GM23338 (cell line): ENCODE results near the gene PNMA8B. TPM values are rescaled to one million over a fixed set of nuclear protein-coding genes. Genes with fewer than 3 reads are reported as not detected.

Experiments used
- ATAC-seq: fragments of 200-7000 bp; cut with Tn5 transposase; 3 replicates; pipeline ENCODE4 v1.9.1; 2020
- DNase-seq: peaks from one replicate; pipeline ENCODE4 v3.0.0-alpha.2; 2015; ENCODE audit warnings: low spot score
- H2AFZ ChIP-seq: fragments of 200-600 bp; sonication (generic); 2 replicates; pipeline ENCODE4 v1.8.0; 2016; ENCODE audit warnings: antibody characterized with exemption, mild to moderate bottlenecking, moderate library complexity
- H3F3A ChIP-seq: fragments of 200-600 bp; sonication (generic); replicated peaks from 2 replicates; pipeline ENCODE4 v1.8.0; 2017; ENCODE audit warnings: antibody characterized with exemption, mixed run types, low read depth
- H3K27ac ChIP-seq: fragments of 200-600 bp; sonication (generic); 2 replicates; pipeline ENCODE4 v1.6.1; 2016; ENCODE audit warnings: low read depth
- H3K27me3 ChIP-seq: fragments of 200-600 bp; sonication (generic); 2 replicates; pipeline ENCODE4 v1.8.0; 2016; ENCODE audit warnings: mild to moderate bottlenecking, mixed run types, moderate library complexity; ENCODE audit not compliant: insufficient read depth
- H3K36me3 ChIP-seq: fragments of 200-600 bp; sonication (generic); 2 replicates; pipeline ENCODE4 v1.8.0; 2016; ENCODE audit warnings: mild to moderate bottlenecking; ENCODE audit not compliant: insufficient read depth
- H3K4me1 ChIP-seq: fragments of 200-600 bp; sonication (generic); 2 replicates; pipeline ENCODE4 v1.8.0; 2016; ENCODE audit warnings: mild to moderate bottlenecking, moderate library complexity; ENCODE audit not compliant: insufficient read depth
- H3K4me2 ChIP-seq: fragments of 200-600 bp; sonication (generic); 2 replicates; pipeline ENCODE4 v1.7.1; 2017; ENCODE audit warnings: mixed run types
- H3K4me3 ChIP-seq: fragments of 200-600 bp; sonication (generic); 2 replicates; pipeline ENCODE4 v1.6.1; 2016; ENCODE audit warnings: mixed run types
- H3K79me2 ChIP-seq: fragments of 200-600 bp; sonication (generic); replicated peaks from 2 replicates; pipeline ENCODE4 v1.8.0; 2017; ENCODE audit warnings: mild to moderate bottlenecking; ENCODE audit not compliant: insufficient read depth
- H3K9me2 ChIP-seq: fragments of 200-600 bp; sonication (generic); 2 replicates; pipeline ENCODE4 v1.8.0; 2017; ENCODE audit not compliant: insufficient read depth
- H4K20me1 ChIP-seq: fragments of 200-600 bp; sonication (generic); replicated peaks from 2 replicates; pipeline ENCODE4 v1.8.0; 2017; ENCODE audit warnings: mild to moderate bottlenecking; ENCODE audit not compliant: insufficient read depth
- H3K27ac Mint-ChIP-seq: 2 replicates; pipeline ENCODE4 v1.8.0; 2020; ENCODE audit warnings: inconsistent platforms, mild to moderate bottlenecking, moderate library complexity, mixed read lengths
- H3K27me3 Mint-ChIP-seq: 3 replicates; pipeline ENCODE4 v1.8.0; 2022; ENCODE audit warnings: low read depth, mild to moderate bottlenecking, moderate library complexity, mixed read lengths, inconsistent platforms; ENCODE audit not compliant: insufficient read depth, poor library complexity
- H3K36me3 Mint-ChIP-seq: 3 replicates; pipeline ENCODE4 v1.8.0; 2021; ENCODE audit warnings: low read depth, mild to moderate bottlenecking, inconsistent platforms, moderate library complexity, mixed read lengths
- H3K4me1 Mint-ChIP-seq: 3 replicates; pipeline ENCODE4 v1.8.0; 2020; ENCODE audit warnings: mild to moderate bottlenecking, inconsistent platforms, mixed read lengths
- H3K4me3 Mint-ChIP-seq: 3 replicates; pipeline ENCODE4 v1.8.0; 2021; ENCODE audit warnings: moderate library complexity, mild to moderate bottlenecking, inconsistent platforms, mixed read lengths
- H3K9me3 Mint-ChIP-seq: 3 replicates; pipeline ENCODE4 v1.8.0; 2020; ENCODE audit warnings: moderate library complexity, mild to moderate bottlenecking, inconsistent platforms, mixed read lengths
- CREB1 ChIP-seq: fragments of 250-450 bp; sonication (Bioruptor Pico); IDR thresholded peaks from 2 replicates; pipeline ENCODE4 v1.5.0; 2020; ENCODE audit warnings: low read depth, mild to moderate bottlenecking, moderate library complexity
- EZH2 ChIP-seq: fragments of 200-600 bp; sonication (generic); IDR thresholded peaks from one replicate; pipeline ENCODE4 v1.8.0; 2017; ENCODE audit warnings: antibody characterized with exemption, mild to moderate bottlenecking, low read depth; ENCODE audit not compliant: unreplicated experiment
- EZH2phosphoT487 ChIP-seq: fragments of 200-600 bp; sonication (generic); IDR thresholded peaks from one replicate; pipeline ENCODE4 v1.8.1; 2018; ENCODE audit warnings: antibody characterized with exemption; ENCODE audit not compliant: unreplicated experiment
- JUNB ChIP-seq: IDR thresholded peaks from one replicate; pipeline ENCODE4 v1.6.1; 2016; ENCODE audit warnings: antibody characterized with exemption; ENCODE audit not compliant: unreplicated experiment
- POLR2AphosphoS5 ChIP-seq: IDR thresholded peaks from 2 replicates; pipeline ENCODE4 v1.6.1; 2016; ENCODE audit warnings: antibody characterized with exemption, low read depth
- STAT1 ChIP-seq: IDR thresholded peaks from one replicate; pipeline ENCODE4 v1.6.1; 2016; ENCODE audit warnings: antibody characterized with exemption; ENCODE audit not compliant: unreplicated experiment
- ZNF331 ChIP-seq: fragments of 250-450 bp; sonication (Bioruptor Pico); IDR thresholded peaks from 2 replicates; pipeline ENCODE4 v1.5.0; 2020; ENCODE audit warnings: low read depth, mild to moderate bottlenecking, moderate library complexity
- polyA plus RNA-seq: library from polyadenylated mRNA; unstranded; fragments of >200 nt; fragmentation: Nextera tagmentation; extraction: Ambion mirVana; gene quantifications from 2 replicates; pipeline ENCODE4 v1.2.1, GENCODE V29; 2016
- total RNA-seq: library from RNA; depleted of rRNA; stranded (reverse); fragments of >200 nt; shearing (Covaris generic); gene quantifications from 2 replicates; pipeline ENCODE4 v1.2.3, GENCODE V29; 2014
- TF ChIP-seq, protein P1 (sequence below): fragments of 250-450 bp; sonication (Bioruptor Pico); IDR thresholded peaks from 2 replicates; pipeline ENCODE4 v1.5.0; 2020; ENCODE audit warnings: mild to moderate bottlenecking, moderate library complexity
- TF ChIP-seq, protein P2 (sequence below): IDR thresholded peaks from one replicate; pipeline ENCODE4 v1.6.1; 2018; ENCODE audit warnings: antibody characterized with exemption; ENCODE audit not compliant: unreplicated experiment
- TF ChIP-seq, protein P3 (sequence below): IDR thresholded peaks from 2 replicates; pipeline ENCODE4 v1.6.1; 2016; ENCODE audit warnings: antibody characterized with exemption

The PNMA8B gene
- total and polyA plus RNA-seq, 2 experiments from 2014 or later = 0.44 to 1.7 TPM

DNA sequence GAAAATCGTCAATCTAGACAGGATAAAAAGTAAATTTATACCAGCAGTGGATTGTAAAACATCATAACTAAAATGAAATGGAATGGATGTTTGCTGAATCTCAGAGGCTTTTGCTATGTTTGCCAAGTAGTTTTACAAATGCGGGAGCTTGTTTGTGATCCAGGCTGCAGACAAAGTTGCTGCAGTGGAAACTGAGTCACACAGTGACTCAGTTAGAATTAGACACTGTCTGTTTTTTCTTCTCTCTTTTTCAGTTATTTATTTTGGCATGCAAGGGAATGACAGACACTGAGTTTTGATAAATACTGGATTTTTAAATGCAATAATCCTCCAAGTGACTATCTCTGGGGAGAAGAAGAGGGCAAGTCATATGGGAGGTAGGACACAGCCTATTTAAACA is 19.7 kb downstream of the PNMA8B start (continued):
- TF ChIP-seq, protein P1, sequence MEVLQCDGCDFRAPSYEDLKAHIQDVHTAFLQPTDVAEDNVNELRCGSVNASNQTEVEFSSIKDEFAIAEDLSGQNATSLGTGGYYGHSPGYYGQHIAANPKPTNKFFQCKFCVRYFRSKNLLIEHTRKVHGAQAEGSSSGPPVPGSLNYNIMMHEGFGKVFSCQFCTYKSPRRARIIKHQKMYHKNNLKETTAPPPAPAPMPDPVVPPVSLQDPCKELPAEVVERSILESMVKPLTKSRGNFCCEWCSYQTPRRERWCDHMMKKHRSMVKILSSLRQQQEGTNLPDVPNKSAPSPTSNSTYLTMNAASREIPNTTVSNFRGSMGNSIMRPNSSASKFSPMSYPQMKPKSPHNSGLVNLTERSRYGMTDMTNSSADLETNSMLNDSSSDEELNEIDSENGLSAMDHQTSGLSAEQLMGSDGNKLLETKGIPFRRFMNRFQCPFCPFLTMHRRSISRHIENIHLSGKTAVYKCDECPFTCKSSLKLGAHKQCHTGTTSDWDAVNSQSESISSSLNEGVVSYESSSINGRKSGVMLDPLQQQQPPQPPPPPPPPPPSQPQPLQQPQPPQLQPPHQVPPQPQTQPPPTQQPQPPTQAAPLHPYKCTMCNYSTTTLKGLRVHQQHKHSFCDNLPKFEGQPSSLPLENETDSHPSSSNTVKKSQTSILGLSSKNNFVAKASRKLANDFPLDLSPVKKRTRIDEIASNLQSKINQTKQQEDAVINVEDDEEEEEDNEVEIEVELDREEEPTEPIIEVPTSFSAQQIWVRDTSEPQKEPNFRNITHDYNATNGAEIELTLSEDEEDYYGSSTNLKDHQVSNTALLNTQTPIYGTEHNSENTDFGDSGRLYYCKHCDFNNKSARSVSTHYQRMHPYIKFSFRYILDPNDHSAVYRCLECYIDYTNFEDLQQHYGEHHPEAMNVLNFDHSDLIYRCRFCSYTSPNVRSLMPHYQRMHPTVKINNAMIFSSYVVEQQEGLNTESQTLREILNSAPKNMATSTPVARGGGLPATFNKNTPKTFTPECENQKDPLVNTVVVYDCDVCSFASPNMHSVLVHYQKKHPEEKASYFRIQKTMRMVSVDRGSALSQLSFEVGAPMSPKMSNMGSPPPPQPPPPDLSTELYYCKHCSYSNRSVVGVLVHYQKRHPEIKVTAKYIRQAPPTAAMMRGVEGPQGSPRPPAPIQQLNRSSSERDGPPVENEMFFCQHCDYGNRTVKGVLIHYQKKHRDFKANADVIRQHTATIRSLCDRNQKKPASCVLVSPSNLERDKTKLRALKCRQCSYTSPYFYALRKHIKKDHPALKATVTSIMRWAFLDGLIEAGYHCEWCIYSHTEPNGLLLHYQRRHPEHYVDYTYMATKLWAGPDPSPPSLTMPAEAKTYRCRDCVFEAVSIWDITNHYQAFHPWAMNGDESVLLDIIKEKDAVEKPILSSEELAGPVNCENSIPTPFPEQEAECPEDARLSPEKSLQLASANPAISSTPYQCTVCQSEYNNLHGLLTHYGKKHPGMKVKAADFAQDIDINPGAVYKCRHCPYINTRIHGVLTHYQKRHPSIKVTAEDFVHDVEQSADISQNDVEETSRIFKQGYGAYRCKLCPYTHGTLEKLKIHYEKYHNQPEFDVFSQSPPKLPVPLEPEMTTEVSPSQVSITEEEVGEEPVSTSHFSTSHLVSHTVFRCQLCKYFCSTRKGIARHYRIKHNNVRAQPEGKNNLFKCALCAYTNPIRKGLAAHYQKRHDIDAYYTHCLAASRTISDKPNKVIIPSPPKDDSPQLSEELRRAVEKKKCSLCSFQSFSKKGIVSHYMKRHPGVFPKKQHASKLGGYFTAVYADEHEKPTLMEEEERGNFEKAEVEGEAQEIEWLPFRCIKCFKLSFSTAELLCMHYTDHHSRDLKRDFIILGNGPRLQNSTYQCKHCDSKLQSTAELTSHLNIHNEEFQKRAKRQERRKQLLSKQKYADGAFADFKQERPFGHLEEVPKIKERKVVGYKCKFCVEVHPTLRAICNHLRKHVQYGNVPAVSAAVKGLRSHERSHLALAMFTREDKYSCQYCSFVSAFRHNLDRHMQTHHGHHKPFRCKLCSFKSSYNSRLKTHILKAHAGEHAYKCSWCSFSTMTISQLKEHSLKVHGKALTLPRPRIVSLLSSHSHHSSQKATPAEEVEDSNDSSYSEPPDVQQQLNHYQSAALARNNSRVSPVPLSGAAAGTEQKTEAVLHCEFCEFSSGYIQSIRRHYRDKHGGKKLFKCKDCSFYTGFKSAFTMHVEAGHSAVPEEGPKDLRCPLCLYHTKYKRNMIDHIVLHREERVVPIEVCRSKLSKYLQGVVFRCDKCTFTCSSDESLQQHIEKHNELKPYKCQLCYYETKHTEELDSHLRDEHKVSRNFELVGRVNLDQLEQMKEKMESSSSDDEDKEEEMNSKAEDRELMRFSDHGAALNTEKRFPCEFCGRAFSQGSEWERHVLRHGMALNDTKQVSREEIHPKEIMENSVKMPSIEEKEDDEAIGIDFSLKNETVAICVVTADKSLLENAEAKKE (CRISPR knock-in tag) = no peak
- no peak for TF ChIP-seq JUNB

DNA sequence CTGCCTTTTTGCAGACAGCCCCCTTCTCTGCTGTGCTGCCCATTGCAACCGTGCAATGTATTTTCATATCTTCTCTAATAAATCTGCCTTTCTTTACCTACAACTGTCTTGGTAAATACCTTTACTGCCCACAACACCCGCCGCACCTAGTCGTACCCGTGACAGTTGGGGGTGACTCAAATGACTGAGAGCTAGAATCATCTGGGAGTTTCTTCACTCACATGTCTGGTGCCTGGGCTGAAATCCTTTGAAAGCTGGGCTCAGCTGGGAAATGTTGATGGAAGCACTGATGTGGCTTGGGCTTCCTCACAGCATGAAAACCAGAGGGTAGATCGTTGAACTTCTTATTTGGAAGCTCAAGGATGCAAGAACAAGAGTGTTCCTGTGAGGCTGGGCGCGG is 21.5 kb downstream of the PNMA8B start:
- peaks cover 18% of the 10 kb centered on the region for H3K36me3 Mint-ChIP-seq
- no peak overlapping the region for H3K4me3 ChIP-seq
- no peaks in the 10 kb centered on the region for H3K9me2 ChIP-seq
- no peaks in the 10 kb centered on the region for H3K9me3 Mint-ChIP-seq
- H3K27me3 Mint-ChIP-seq = peaks cover 16% of the 10 kb centered on the region
- H2AFZ ChIP-seq = no peak overlapping the region
- DNase-seq = no peak
- H3K4me1 Mint-ChIP-seq = peaks cover 18% of the 10 kb centered on the region
- peaks cover 18% of the 10 kb centered on the region for H3K4me1 ChIP-seq
- no peak for ATAC-seq
- peaks cover 5% of the 10 kb centered on the region; the same call in 1 of the 2 replicates for H3K27me3 ChIP-seq
- no peak overlapping the region for H3K27ac ChIP-seq
- H3K4me3 Mint-ChIP-seq = no peak overlapping the region; the same call in 2 of the 3 replicates
- H3K36me3 ChIP-seq = no peaks in the 10 kb centered on the region
- H3K79me2 ChIP-seq = peaks cover 4% of the 10 kb centered on the region; the same call in 1 of the 2 replicates
- no peak overlapping the region for H3K4me2 ChIP-seq
- no peaks in the 10 kb centered on the region for H4K20me1 ChIP-seq
- H3F3A ChIP-seq = 0 out of 2 replicates have a peak, but pooled peaks cover 3% of the 10 kb centered on the region
- H3K27ac Mint-ChIP-seq = no peak overlapping the region
- TF ChIP-seq EZH2 (no peak), JUNB (no peak), STAT1 (no peak), POLR2AphosphoS5 (no peak), EZH2phosphoT487 (no peak), ZNF331 (CRISPR knock-in tag) (no peak), CREB1 (CRISPR knock-in tag) (no peak)
- TF ChIP-seq, protein P2, sequence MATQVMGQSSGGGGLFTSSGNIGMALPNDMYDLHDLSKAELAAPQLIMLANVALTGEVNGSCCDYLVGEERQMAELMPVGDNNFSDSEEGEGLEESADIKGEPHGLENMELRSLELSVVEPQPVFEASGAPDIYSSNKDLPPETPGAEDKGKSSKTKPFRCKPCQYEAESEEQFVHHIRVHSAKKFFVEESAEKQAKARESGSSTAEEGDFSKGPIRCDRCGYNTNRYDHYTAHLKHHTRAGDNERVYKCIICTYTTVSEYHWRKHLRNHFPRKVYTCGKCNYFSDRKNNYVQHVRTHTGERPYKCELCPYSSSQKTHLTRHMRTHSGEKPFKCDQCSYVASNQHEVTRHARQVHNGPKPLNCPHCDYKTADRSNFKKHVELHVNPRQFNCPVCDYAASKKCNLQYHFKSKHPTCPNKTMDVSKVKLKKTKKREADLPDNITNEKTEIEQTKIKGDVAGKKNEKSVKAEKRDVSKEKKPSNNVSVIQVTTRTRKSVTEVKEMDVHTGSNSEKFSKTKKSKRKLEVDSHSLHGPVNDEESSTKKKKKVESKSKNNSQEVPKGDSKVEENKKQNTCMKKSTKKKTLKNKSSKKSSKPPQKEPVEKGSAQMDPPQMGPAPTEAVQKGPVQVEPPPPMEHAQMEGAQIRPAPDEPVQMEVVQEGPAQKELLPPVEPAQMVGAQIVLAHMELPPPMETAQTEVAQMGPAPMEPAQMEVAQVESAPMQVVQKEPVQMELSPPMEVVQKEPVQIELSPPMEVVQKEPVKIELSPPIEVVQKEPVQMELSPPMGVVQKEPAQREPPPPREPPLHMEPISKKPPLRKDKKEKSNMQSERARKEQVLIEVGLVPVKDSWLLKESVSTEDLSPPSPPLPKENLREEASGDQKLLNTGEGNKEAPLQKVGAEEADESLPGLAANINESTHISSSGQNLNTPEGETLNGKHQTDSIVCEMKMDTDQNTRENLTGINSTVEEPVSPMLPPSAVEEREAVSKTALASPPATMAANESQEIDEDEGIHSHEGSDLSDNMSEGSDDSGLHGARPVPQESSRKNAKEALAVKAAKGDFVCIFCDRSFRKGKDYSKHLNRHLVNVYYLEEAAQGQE = no peak
- TF ChIP-seq, protein P3, sequence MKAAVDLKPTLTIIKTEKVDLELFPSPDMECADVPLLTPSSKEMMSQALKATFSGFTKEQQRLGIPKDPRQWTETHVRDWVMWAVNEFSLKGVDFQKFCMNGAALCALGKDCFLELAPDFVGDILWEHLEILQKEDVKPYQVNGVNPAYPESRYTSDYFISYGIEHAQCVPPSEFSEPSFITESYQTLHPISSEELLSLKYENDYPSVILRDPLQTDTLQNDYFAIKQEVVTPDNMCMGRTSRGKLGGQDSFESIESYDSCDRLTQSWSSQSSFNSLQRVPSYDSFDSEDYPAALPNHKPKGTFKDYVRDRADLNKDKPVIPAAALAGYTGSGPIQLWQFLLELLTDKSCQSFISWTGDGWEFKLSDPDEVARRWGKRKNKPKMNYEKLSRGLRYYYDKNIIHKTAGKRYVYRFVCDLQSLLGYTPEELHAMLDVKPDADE = no peak
